Astrocyte (in vitro differentiated cells and primary cell): Measurements from ENCODE around the gene HDAC5. TPM values are rescaled to one million over a fixed set of nuclear protein-coding genes. Genes with fewer than 3 reads are reported as not detected.

Experiments used
- DNase-seq: peaks from one replicate; pipeline ENCODE4 v3.0.0-alpha.2; 2010; ENCODE audit warnings: low read depth
- FAIRE-seq: peaks from 2 replicates; lab custom pipeline; 2011; peaks lifted over from hg19 to GRCh38; lab: Jason Lieb, UNC
- H2AFZ ChIP-seq: 2 replicates; pipeline ENCODE4 v1.6.0; 2012; ENCODE audit warnings: low read depth, low read length, inconsistent platforms
- H3K27ac ChIP-seq: 2 replicates; pipeline ENCODE4 v1.5.1; 2011; ENCODE audit warnings: low read depth, low read length, inconsistent platforms
- H3K27me3 ChIP-seq: 2 replicates; pipeline ENCODE4 v1.6.0; 2011; ENCODE audit warnings: low read length, inconsistent platforms; ENCODE audit not compliant: insufficient read depth
- H3K36me3 ChIP-seq: 2 replicates; pipeline ENCODE4 v1.5.1; 2011; ENCODE audit warnings: low read length, inconsistent platforms; ENCODE audit not compliant: insufficient read depth
- H3K4me1 ChIP-seq: 2 replicates; pipeline ENCODE4 v1.5.1; 2011; ENCODE audit warnings: low read length, inconsistent platforms; ENCODE audit not compliant: insufficient read depth
- H3K4me2 ChIP-seq: 2 replicates; pipeline ENCODE4 v1.6.0; 2012; ENCODE audit warnings: low read length, inconsistent platforms
- H3K4me3 ChIP-seq: 2 replicates; pipeline ENCODE4 v1.5.1; 2011; ENCODE audit warnings: low read depth, mild to moderate bottlenecking, low read length, inconsistent platforms; ENCODE audit not compliant: insufficient read depth
- H3K79me2 ChIP-seq: 2 replicates; pipeline ENCODE4 v1.6.0; 2012; ENCODE audit warnings: mild to moderate bottlenecking, low read length, inconsistent platforms; ENCODE audit not compliant: insufficient read depth
- H3K9ac ChIP-seq: 2 replicates; pipeline ENCODE4 v1.6.0; 2012; ENCODE audit warnings: mild to moderate bottlenecking, low read length, inconsistent platforms
- H3K9me3 ChIP-seq: 2 replicates; pipeline ENCODE4 v1.5.1; 2012; ENCODE audit warnings: low read depth, mild to moderate bottlenecking, low read length, inconsistent platforms; ENCODE audit not compliant: insufficient read depth
- H4K20me1 ChIP-seq: 2 replicates; pipeline ENCODE4 v1.6.0; 2012; ENCODE audit warnings: low read length, inconsistent platforms; ENCODE audit not compliant: insufficient read depth
- H3K27ac Mint-ChIP-seq: one replicate; pipeline ENCODE4 v1.8.0; 2021; ENCODE audit warnings: mild to moderate bottlenecking, mixed read lengths; ENCODE audit not compliant: unreplicated experiment
- H3K27me3 Mint-ChIP-seq: one replicate; pipeline ENCODE4 v1.8.0; 2021; ENCODE audit warnings: low read depth, mixed read lengths; ENCODE audit not compliant: unreplicated experiment
- H3K36me3 Mint-ChIP-seq: one replicate; pipeline ENCODE4 v1.8.0; 2021; ENCODE audit warnings: low read depth, mixed read lengths; ENCODE audit not compliant: unreplicated experiment
- H3K4me1 Mint-ChIP-seq: one replicate; pipeline ENCODE4 v1.8.0; 2021; ENCODE audit warnings: low read depth, mixed read lengths; ENCODE audit not compliant: unreplicated experiment
- H3K4me3 Mint-ChIP-seq: one replicate; pipeline ENCODE4 v1.8.0; 2021; ENCODE audit warnings: mild to moderate bottlenecking, moderate library complexity, mixed read lengths; ENCODE audit not compliant: unreplicated experiment
- H3K9me3 Mint-ChIP-seq: one replicate; pipeline ENCODE4 v1.8.0; 2021; ENCODE audit warnings: mild to moderate bottlenecking, mixed read lengths; ENCODE audit not compliant: unreplicated experiment
- EZH2 ChIP-seq: IDR thresholded peaks from 2 replicates; pipeline ENCODE4 v1.6.1; 2012; ENCODE audit warnings: mild to moderate bottlenecking, low read length, inconsistent platforms; ENCODE audit not compliant: insufficient read depth
- total RNA-seq: library from RNA; stranded (reverse); gene quantifications from 2 replicates; pipeline ENCODE4 v1.2.1, GENCODE V29; 2021
- TF ChIP-seq, protein P1 (sequence below): IDR thresholded peaks from 2 replicates; pipeline ENCODE4 v1.5.1; 2011; ENCODE audit warnings: low read depth, mild to moderate bottlenecking, inconsistent platforms, low read length, moderate library complexity; ENCODE audit not compliant: insufficient read depth

Gene HDAC5
- total RNA-seq, 1 donor from 2014 or later: 18.7 TPM

DNA sequence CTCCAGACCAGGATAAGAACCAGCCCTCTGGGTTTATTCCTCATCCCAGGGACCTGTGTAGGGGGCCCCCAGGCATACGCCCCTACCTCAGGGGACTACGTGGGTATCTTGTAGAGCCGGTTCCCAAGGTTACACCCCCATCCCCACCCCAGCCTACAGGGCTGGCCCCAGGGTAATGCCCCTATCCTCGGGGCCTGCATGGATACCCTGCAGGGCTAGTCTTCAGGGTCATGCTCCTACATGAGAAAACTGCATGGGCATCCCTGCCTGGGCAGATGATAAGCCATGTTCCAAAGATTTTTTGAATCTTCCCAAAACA, 14.2 kb downstream of the HDAC5 start:
- Histone ChIP-seq H3K4me1 (peaks cover 48% of the 10 kb centered on the region), H4K20me1 (peaks cover 64% of the 10 kb centered on the region), H3K9me3 (no peaks in the 10 kb centered on the region), H3K27me3 (no peaks in the 10 kb centered on the region), H3K79me2 (peaks cover 40% of the 10 kb centered on the region), H3K36me3 (no peaks in the 10 kb centered on the region), H3K27ac (peak overlapping the region; percentile 73), H3K4me3 (no peak overlapping the region), H3K4me2 (peak overlapping the region; percentile 78), H2AFZ (no peak overlapping the region), H3K9ac (peak overlapping the region; percentile 53)
- peaks cover 23% of the 10 kb centered on the region for H3K4me1 Mint-ChIP-seq
- no peak for DNase-seq
- H3K9me3 Mint-ChIP-seq: no peaks in the 10 kb centered on the region
- H3K36me3 Mint-ChIP-seq: peaks cover 7% of the 10 kb centered on the region
- no peaks in the 10 kb centered on the region for H3K27me3 Mint-ChIP-seq
- TF ChIP-seq, protein P1, sequence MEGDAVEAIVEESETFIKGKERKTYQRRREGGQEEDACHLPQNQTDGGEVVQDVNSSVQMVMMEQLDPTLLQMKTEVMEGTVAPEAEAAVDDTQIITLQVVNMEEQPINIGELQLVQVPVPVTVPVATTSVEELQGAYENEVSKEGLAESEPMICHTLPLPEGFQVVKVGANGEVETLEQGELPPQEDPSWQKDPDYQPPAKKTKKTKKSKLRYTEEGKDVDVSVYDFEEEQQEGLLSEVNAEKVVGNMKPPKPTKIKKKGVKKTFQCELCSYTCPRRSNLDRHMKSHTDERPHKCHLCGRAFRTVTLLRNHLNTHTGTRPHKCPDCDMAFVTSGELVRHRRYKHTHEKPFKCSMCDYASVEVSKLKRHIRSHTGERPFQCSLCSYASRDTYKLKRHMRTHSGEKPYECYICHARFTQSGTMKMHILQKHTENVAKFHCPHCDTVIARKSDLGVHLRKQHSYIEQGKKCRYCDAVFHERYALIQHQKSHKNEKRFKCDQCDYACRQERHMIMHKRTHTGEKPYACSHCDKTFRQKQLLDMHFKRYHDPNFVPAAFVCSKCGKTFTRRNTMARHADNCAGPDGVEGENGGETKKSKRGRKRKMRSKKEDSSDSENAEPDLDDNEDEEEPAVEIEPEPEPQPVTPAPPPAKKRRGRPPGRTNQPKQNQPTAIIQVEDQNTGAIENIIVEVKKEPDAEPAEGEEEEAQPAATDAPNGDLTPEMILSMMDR: no peak
- no peak for TF ChIP-seq EZH2
- no peak overlapping the region for H3K4me3 Mint-ChIP-seq
- no peak overlapping the region for H3K27ac Mint-ChIP-seq
- no peak for FAIRE-seq

DNA sequence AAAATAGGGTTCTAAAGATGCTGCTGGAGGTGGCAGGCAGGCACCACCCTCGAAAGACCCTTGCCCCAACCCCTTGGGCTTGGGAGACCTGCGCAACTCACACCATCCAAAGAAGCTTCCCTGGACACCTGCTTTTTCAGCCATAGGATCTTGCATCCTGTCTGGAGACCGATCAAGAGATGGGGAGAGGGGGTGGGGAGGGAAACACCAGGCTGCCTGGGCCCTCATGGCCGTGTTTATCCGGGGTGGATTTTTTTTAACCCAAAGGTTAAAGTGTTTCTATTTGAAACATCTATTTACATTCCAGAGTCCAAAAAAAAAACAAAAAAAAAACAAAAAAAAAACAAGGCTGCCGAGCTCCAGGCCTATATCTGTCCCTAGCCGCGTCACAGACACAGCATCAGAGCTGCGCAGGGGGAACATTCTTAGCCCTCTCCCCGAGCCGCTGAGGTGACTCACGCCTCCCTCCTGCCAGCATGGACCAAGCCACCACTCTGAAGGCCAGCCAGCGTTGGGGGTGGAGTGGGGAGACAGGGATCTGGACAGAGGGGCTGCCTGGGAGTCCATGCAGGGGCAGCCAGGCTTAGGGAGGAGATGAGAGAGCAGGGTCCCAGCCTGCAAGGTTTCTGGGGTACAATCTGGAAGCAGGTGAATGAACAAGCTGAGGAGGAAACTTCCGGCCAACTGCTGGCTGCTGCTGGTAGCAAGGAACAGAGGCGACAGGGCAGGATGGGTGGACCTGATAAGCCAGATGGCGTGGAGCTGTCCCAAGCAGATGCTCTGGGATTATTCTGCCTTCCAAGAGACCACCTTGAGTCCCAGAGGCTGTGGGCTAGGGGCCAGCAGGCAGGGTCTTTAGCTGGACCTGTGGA, 14.8 kb downstream of the HDAC5 start:
- Mint-ChIP-seq H3K4me3 (peak overlapping the region; percentile 74), H3K36me3 (peaks cover 6% of the 10 kb centered on the region), H3K9me3 (no peaks in the 10 kb centered on the region), H3K4me1 (peaks cover 23% of the 10 kb centered on the region), H3K27me3 (no peaks in the 10 kb centered on the region), H3K27ac (peak overlapping the region; percentile 89)
- DNase-seq (peak; percentile 95), FAIRE-seq (peak; percentile 52)
- H3K9ac ChIP-seq: peak overlapping the region; percentile 60
- H3K79me2 ChIP-seq: peaks cover 41% of the 10 kb centered on the region
- no peaks in the 10 kb centered on the region for H3K27me3 ChIP-seq
- H3K4me2 ChIP-seq: peak overlapping the region; percentile 78
- no peak overlapping the region for H3K4me3 ChIP-seq
- no peak overlapping the region for H2AFZ ChIP-seq
- no peaks in the 10 kb centered on the region for H3K9me3 ChIP-seq
- no peaks in the 10 kb centered on the region for H3K36me3 ChIP-seq
- peak overlapping the region; percentile 86 for H3K27ac ChIP-seq
- peaks cover 62% of the 10 kb centered on the region for H4K20me1 ChIP-seq
- peaks cover 48% of the 10 kb centered on the region for H3K4me1 ChIP-seq
- TF ChIP-seq, protein P1: no peak
- TF ChIP-seq EZH2: no peak

DNA sequence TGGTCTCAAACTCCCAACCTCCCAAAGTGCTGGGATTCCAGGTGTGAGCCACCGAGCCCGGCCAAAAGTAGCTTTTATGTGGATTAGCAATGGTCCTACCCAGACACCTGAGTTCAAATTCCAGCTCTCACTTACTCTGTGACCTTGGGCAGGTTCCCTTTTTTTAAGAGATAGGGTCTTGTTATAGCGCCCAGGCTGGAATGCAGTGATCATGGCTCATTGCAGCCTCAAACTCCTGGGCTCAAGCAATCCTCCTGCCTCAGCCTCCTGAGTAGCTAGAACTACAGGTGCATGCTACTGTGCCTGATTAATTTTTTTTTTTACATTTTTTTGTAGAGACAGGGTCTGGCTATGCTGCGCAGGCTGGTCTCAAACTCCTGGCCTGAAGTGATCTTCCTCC, 16.6 kb downstream of the HDAC5 start:
- H3K27me3 Mint-ChIP-seq: peaks cover 6% of the 10 kb centered on the region
- H3K36me3 Mint-ChIP-seq: peaks cover 5% of the 10 kb centered on the region
- no peak overlapping the region for H3K4me3 Mint-ChIP-seq
- H3K4me3 ChIP-seq: no peak overlapping the region
- H3K4me1 ChIP-seq: peaks cover 42% of the 10 kb centered on the region
- peaks cover 41% of the 10 kb centered on the region for H3K79me2 ChIP-seq
- H3K4me1 Mint-ChIP-seq: peaks cover 20% of the 10 kb centered on the region
- H3K27ac ChIP-seq: no peak overlapping the region
- no peak overlapping the region for H2AFZ ChIP-seq
- H4K20me1 ChIP-seq: peaks cover 47% of the 10 kb centered on the region
- no peak overlapping the region for H3K4me2 ChIP-seq
- TF ChIP-seq, protein P1: no peak
- TF ChIP-seq EZH2: no peak
- no peak overlapping the region for H3K27ac Mint-ChIP-seq
- no peaks in the 10 kb centered on the region for H3K27me3 ChIP-seq
- no peaks in the 10 kb centered on the region for H3K9me3 Mint-ChIP-seq
- H3K9me3 ChIP-seq: no peaks in the 10 kb centered on the region
- no peaks in the 10 kb centered on the region for H3K36me3 ChIP-seq
- H3K9ac ChIP-seq: no peak overlapping the region
- no peak for FAIRE-seq
- no peak for DNase-seq
